ENCODE data around the gene ARHGAP18. TPM values are rescaled to one million over a fixed set of nuclear protein-coding genes. Genes with fewer than 3 reads are reported as not detected.

The ARHGAP18 gene
- total RNA-seq, 1 donor from 2014 or later: 3.9 TPM

GRCh38 chr6:129644567-129645015 is 65.4 kb downstream of the ARHGAP18 start:
- no peak overlapping the region for H3K27ac Mint-ChIP-seq
- H3K27me3 Mint-ChIP-seq (ENCODE audit: insufficient read depth, low read depth): no peaks in the 10 kb centered on the region
- peaks cover 8% of the 10 kb centered on the region for H3K4me1 ChIP-seq
- TF ChIP-seq EZH2phosphoT487 (IDR thresholded peaks at IDR 0.05): no peak
- TF ChIP-seq CTCF (IDR thresholded peaks at IDR 0.05): no peak
- no peak for TF ChIP-seq EZH2 (IDR thresholded peaks at IDR 0.05)
- no peaks in the 10 kb centered on the region for H3K9me3 ChIP-seq (ENCODE audit: low read depth)
- H3K36me3 ChIP-seq: no peaks in the 10 kb centered on the region
- peaks cover 3% of the 10 kb centered on the region for H3K4me1 Mint-ChIP-seq
- no peaks in the 10 kb centered on the region for H4K20me1 ChIP-seq (ENCODE audit: low read depth)
- H3F3A ChIP-seq (ENCODE audit: low read depth): no peaks in the 10 kb centered on the region
- H3K36me3 Mint-ChIP-seq: no peaks in the 10 kb centered on the region
- H3K4me2 ChIP-seq: no peak overlapping the region
- H2AFZ ChIP-seq (replicated peaks): no peak overlapping the region
- no peak overlapping the region for H3K27ac ChIP-seq
- no peaks in the 10 kb centered on the region for H3K27me3 ChIP-seq
- H3K9ac ChIP-seq: no peak overlapping the region
- H3K4me3 ChIP-seq: no peak overlapping the region
- H3K79me2 ChIP-seq (ENCODE audit: low read depth): no peaks in the 10 kb centered on the region
- H3K4me3 Mint-ChIP-seq: no peak overlapping the region
- no peaks in the 10 kb centered on the region for H3K9me3 Mint-ChIP-seq
- DNase-seq (ENCODE audit: low spot score): no peak

GRCh38 chr6:129643968-129644367 is 66.0 kb downstream of the ARHGAP18 start:
- H3K79me2 ChIP-seq (ENCODE audit: low read depth): no peaks in the 10 kb centered on the region
- no peaks in the 10 kb centered on the region for H3K9me3 ChIP-seq (ENCODE audit: low read depth)
- no peak overlapping the region for H3K9ac ChIP-seq
- no peak overlapping the region for H3K4me3 Mint-ChIP-seq
- H2AFZ ChIP-seq (replicated peaks): no peak overlapping the region
- DNase-seq (ENCODE audit: low spot score): no peak
- no peak overlapping the region for H3K27ac ChIP-seq
- H3K27me3 ChIP-seq: no peaks in the 10 kb centered on the region
- TF ChIP-seq CTCF (IDR thresholded peaks at IDR 0.05) (no peak), EZH2phosphoT487 (IDR thresholded peaks at IDR 0.05) (no peak), EZH2 (IDR thresholded peaks at IDR 0.05) (no peak)
- H3K9me3 Mint-ChIP-seq: no peaks in the 10 kb centered on the region
- H3K36me3 ChIP-seq: no peaks in the 10 kb centered on the region
- no peaks in the 10 kb centered on the region for H3F3A ChIP-seq (ENCODE audit: low read depth)
- no peaks in the 10 kb centered on the region for H3K27me3 Mint-ChIP-seq (ENCODE audit: insufficient read depth, low read depth)
- no peak overlapping the region for H3K4me2 ChIP-seq
- H3K4me1 ChIP-seq: peaks cover 8% of the 10 kb centered on the region
- H3K27ac Mint-ChIP-seq: no peak overlapping the region
- peaks cover 3% of the 10 kb centered on the region for H3K4me1 Mint-ChIP-seq
- no peak overlapping the region for H3K4me3 ChIP-seq
- H3K36me3 Mint-ChIP-seq: no peaks in the 10 kb centered on the region
- no peaks in the 10 kb centered on the region for H4K20me1 ChIP-seq (ENCODE audit: low read depth)

DNA sequence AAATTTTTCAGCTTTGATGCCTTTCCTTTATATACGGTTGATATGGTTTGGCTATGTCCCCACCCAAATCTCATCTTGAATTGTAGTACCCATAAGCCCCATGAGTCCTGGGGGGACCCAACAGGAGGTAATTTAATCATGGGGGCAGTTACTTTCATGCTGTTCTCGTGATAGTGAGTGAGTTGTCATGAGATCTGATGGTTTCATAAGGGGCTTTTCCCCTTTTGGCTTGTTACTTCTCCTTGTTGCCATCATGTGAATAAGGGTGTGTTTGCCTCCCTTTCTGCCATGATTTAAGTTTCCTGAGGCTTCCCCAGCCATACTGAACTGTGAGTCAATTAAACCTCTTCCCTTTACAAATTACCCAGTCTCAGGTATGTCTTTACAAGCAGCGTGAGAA is 66.8 kb downstream of the ARHGAP18 start:
- Histone ChIP-seq H3K36me3 (no peaks in the 10 kb centered on the region), H3K4me2 (no peak overlapping the region), H4K20me1 (ENCODE audit: low read depth) (no peaks in the 10 kb centered on the region), H3K4me1 (peaks cover 8% of the 10 kb centered on the region), H3K27me3 (no peaks in the 10 kb centered on the region), H3K4me3 (no peak overlapping the region), H3K9ac (no peak overlapping the region), H3K9me3 (ENCODE audit: low read depth) (no peaks in the 10 kb centered on the region), H3K27ac (no peak overlapping the region), H3F3A (ENCODE audit: low read depth) (no peaks in the 10 kb centered on the region), H3K79me2 (ENCODE audit: low read depth) (no peaks in the 10 kb centered on the region), H2AFZ (replicated peaks) (no peak overlapping the region)
- peaks cover 7% of the 10 kb centered on the region for H3K4me1 Mint-ChIP-seq
- no peak for DNase-seq (ENCODE audit: low spot score)
- no peaks in the 10 kb centered on the region for H3K36me3 Mint-ChIP-seq
- no peak overlapping the region for H3K4me3 Mint-ChIP-seq
- no peaks in the 10 kb centered on the region for H3K9me3 Mint-ChIP-seq
- no peak for TF ChIP-seq CTCF (IDR thresholded peaks at IDR 0.05)
- TF ChIP-seq EZH2 (IDR thresholded peaks at IDR 0.05): no peak
- TF ChIP-seq EZH2phosphoT487 (IDR thresholded peaks at IDR 0.05): no peak
- no peaks in the 10 kb centered on the region for H3K27me3 Mint-ChIP-seq (ENCODE audit: insufficient read depth, low read depth)
- H3K27ac Mint-ChIP-seq: no peak overlapping the region

All from neural progenitor cell (in vitro differentiated cells).